GM12891 (cell line): ENCODE measurements around the gene FAT3.

ENCODE experiments used
- PAX5 ChIP-seq: IDR thresholded peaks from 2 replicates; pipeline ENCODE4 v1.6.1; 2011; ENCODE audit warnings: low read length, moderate library complexity, mild to moderate bottlenecking; ENCODE audit not compliant: insufficient read depth, severe bottlenecking
- POLR2A ChIP-seq: IDR thresholded peaks from 2 replicates; pipeline ENCODE4 v1.6.1; 2011; ENCODE audit warnings: low read depth, low read length, control low read depth
- POLR2AphosphoS5 ChIP-seq: IDR thresholded peaks from 2 replicates; pipeline ENCODE4 v1.6.1; 2011; ENCODE audit warnings: low read depth, low read length, control low read depth
- POU2F2 ChIP-seq: IDR thresholded peaks from 2 replicates; pipeline ENCODE4 v1.6.1; 2011; ENCODE audit warnings: low read depth, mild to moderate bottlenecking, control low read depth, low read length, moderate library complexity
- SPI1 ChIP-seq: IDR thresholded peaks from 2 replicates; pipeline ENCODE4 v1.6.1; 2011; ENCODE audit warnings: low read depth, low read length, control low read depth
- TAF1 ChIP-seq: IDR thresholded peaks from 2 replicates; pipeline ENCODE4 v1.6.1; 2011; ENCODE audit warnings: low read depth, low read length, control low read depth

GRCh38 chr11:92259861-92260260 lies 35.2 kb downstream of the FAT3 start:
- no peak for TF ChIP-seq POLR2A
- no peak for TF ChIP-seq POLR2AphosphoS5
- no peak for TF ChIP-seq TAF1
- TF ChIP-seq POU2F2, result no peak
- no peak for TF ChIP-seq SPI1
- TF ChIP-seq PAX5, result no peak
